Pons (tissue), 1 donor: Measurements from ENCODE around the gene RNF20.

Experiments
- DNase-seq: peaks from one replicate; pipeline ENCODE4 v3.0.0-alpha.2; 2016; ENCODE audit warnings: low spot score

RNF20 gene

GRCh38 chr9:101590901-101591300 lies 57.2 kb downstream of the RNF20 start:
- DNase-seq: no peak

- no peak for DNase-seq
Measured at GRCh38 chr9:101591787-101592446, 58.3 kb downstream of the RNF20 start.

- DNase-seq: no peak
Measured at GRCh38 chr9:101592788-101593187, 59.1 kb downstream of the RNF20 start.

- DNase-seq: no peak
Measured at GRCh38 chr9:101593345-101593744, 59.7 kb downstream of the RNF20 start.

- DNase-seq: no peak
Measured at GRCh38 chr9:101594796-101595195, 61.1 kb downstream of the RNF20 start, which contains the start of gene PPP3R2. PPP3R2 (minus strand) TSS chr9:101594969; CDS start chr9:101594921, 48 bp downstream.

GRCh38 chr9:101601904-101602765 lies 68.5 kb downstream of the RNF20 start:
- peak; percentile 72 for DNase-seq

GRCh38 chr9:101604296-101604695 lies 70.6 kb downstream of the RNF20 start:
- no peak for DNase-seq

- DNase-seq: no peak
Measured at GRCh38 chr9:101605547-101605946, 71.9 kb downstream of the RNF20 start.
